HG03460 (cell line): Measurements from ENCODE around the gene MOK.

Experiments
- ATAC-seq: cut with Tn5 transposase; IDR thresholded peaks from one replicate; pipeline ENCODE4 v1.9.1; 2021; ENCODE audit not compliant: unreplicated experiment

MOK gene

GRCh38 chr14:102209224-102209966 lies 95.6 kb downstream of the MOK start:
- ATAC-seq: no peak

- ATAC-seq: no peak
Observed at GRCh38 chr14:102208741-102209140, 96.2 kb downstream of the MOK start.

- no peak for ATAC-seq
Observed at GRCh38 chr14:102207831-102208365, 97.1 kb downstream of the MOK start.

- ATAC-seq: no peak
Observed at GRCh38 chr14:102206918-102207317, 98.0 kb downstream of the MOK start.

GRCh38 chr14:102205560-102205959 lies 99.4 kb downstream of the MOK start:
- ATAC-seq: no peak

GRCh38 chr14:102203382-102203781 lies 101.6 kb downstream of the MOK start:
- ATAC-seq: no peak

GRCh38 chr14:102202944-102203343 lies 102.0 kb downstream of the MOK start:
- ATAC-seq: no peak

- ATAC-seq: no peak
Observed at GRCh38 chr14:102201776-102202175, 103.2 kb downstream of the MOK start.

GRCh38 chr14:102201353-102201738 lies 103.6 kb downstream of the MOK start:
- ATAC-seq: no peak

- no peak for ATAC-seq
Observed at GRCh38 chr14:102200690-102201352, 104.1 kb downstream of the MOK start.

GRCh38 chr14:102197317-102197853 lies 107.6 kb downstream of the MOK start:
- ATAC-seq: no peak

GRCh38 chr14:102196902-102197230 lies 108.1 kb downstream of the MOK start:
- no peak for ATAC-seq

- no peak for ATAC-seq
Observed at GRCh38 chr14:102196039-102196901, 108.7 kb downstream of the MOK start.

GRCh38 chr14:102195446-102195845 lies 109.5 kb downstream of the MOK start:
- ATAC-seq: no peak

GRCh38 chr14:102194856-102195255 lies 110.1 kb downstream of the MOK start:
- no peak for ATAC-seq

GRCh38 chr14:102192840-102193502 lies 112.0 kb downstream of the MOK start:
- no peak for ATAC-seq

- ATAC-seq: no peak
Observed at GRCh38 chr14:102189874-102190273, 115.1 kb downstream of the MOK start.

- no peak for ATAC-seq
Observed at GRCh38 chr14:102188187-102188586, 116.8 kb downstream of the MOK start.

- no peak for ATAC-seq
Observed at GRCh38 chr14:102187568-102188001, 117.4 kb downstream of the MOK start.

GRCh38 chr14:102187044-102187443 lies 117.9 kb downstream of the MOK start:
- no peak for ATAC-seq

GRCh38 chr14:102185360-102185759 lies 119.6 kb downstream of the MOK start:
- ATAC-seq: no peak
